Activated naive CD8-positive, alpha-beta T cell (primary cell): ENCODE data around the gene SLC50A1.
"Not testable (repeated sequence)": the region's sequence is repeated elsewhere in the genome, so short reads cannot be mapped to it uniquely, and the experiment has no call there.

Experiments used
- H3K27ac Mint-ChIP-seq: one replicate; pipeline ENCODE4 v1.8.0; 2021; ENCODE audit warnings: mixed read lengths
- H3K27me3 Mint-ChIP-seq: one replicate; pipeline ENCODE4 v1.8.0; 2021; ENCODE audit warnings: mixed read lengths
- H3K36me3 Mint-ChIP-seq: one replicate; pipeline ENCODE4 v1.8.0; 2021; ENCODE audit warnings: mixed read lengths
- H3K4me1 Mint-ChIP-seq: one replicate; pipeline ENCODE4 v1.8.0; 2021; ENCODE audit warnings: low read depth, mixed read lengths
- H3K4me3 Mint-ChIP-seq: one replicate; pipeline ENCODE4 v1.8.0; 2021; ENCODE audit warnings: mild to moderate bottlenecking, mixed read lengths
- H3K9me3 Mint-ChIP-seq: one replicate; pipeline ENCODE4 v1.8.0; 2021; ENCODE audit warnings: low read depth, mixed read lengths

SLC50A1 gene

DNA sequence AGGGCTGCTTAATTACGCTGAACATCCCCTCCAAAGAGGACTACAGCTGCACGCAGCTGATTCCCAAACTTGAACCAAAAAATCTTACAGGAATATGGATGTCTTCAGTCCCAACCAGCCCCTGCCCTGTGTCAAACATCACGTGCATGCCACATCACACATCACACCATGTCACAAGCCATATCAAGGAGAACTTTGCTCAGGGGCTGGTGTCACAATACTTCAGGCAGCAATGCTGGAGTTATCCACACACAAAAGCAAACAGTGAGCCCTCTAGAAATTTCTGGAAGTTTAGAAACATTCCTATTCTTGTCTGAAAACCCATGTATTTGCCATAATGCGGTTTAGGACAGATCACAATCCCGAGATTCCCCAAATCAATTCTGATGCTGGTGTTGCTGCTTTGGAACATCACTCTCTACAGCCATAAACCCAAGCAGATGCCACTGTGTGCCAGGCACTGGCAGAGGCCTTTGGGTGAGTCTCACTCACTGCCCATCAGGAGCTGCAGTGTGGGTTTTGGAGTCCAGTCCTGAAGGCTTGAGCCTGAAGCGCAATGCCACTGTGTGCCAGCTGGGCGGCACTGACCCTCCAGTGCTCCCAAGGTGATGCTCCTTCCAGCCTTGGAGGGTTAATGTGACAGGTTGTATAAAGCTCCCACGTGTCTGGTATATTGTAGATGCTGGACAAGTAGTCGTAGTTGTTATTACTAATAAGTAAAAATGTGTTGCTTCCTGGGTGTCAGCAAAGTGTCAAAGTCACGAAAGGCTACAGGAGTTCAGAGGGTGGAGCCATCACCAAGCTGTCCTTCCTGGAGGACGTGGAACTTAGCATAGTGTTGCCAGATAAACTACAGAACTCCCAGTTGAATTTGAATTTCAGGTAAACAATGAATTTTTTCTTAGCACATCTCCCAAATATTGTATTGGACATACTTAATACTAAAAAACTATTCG, 28.1 kb upstream of the SLC50A1 start:
- H3K4me1 Mint-ChIP-seq: no peaks in the 10 kb centered on the region
- no peaks in the 10 kb centered on the region for H3K9me3 Mint-ChIP-seq
- H3K36me3 Mint-ChIP-seq: no peaks in the 10 kb centered on the region
- no peaks in the 10 kb centered on the region for H3K27me3 Mint-ChIP-seq
- H3K4me3 Mint-ChIP-seq: no peak overlapping the region
- H3K27ac Mint-ChIP-seq: no peak overlapping the region

DNA sequence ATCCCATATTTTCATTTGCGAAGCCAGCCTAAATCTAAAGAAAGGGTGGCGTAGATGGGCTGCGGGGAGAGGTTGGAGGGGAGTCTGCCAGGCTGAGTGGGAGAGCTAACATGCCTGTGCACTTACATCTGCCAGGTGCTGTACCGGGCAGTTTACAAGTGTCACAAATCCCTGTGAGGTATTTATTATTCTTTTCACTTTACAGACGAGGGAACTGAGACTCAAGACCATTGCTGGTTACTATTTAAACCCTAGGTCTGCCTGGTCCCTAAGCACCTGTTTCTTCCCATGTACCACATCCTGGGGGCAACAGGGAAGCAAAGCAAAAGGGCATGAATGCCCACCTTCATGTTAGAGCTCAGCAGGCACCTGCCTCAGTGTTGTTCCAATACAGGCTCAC, 27.4 kb upstream of the SLC50A1 start:
- H3K27ac Mint-ChIP-seq: no peak overlapping the region
- H3K36me3 Mint-ChIP-seq: no peaks in the 10 kb centered on the region
- no peak overlapping the region for H3K4me3 Mint-ChIP-seq
- H3K9me3 Mint-ChIP-seq: no peaks in the 10 kb centered on the region
- no peaks in the 10 kb centered on the region for H3K27me3 Mint-ChIP-seq
- H3K4me1 Mint-ChIP-seq: no peaks in the 10 kb centered on the region

DNA sequence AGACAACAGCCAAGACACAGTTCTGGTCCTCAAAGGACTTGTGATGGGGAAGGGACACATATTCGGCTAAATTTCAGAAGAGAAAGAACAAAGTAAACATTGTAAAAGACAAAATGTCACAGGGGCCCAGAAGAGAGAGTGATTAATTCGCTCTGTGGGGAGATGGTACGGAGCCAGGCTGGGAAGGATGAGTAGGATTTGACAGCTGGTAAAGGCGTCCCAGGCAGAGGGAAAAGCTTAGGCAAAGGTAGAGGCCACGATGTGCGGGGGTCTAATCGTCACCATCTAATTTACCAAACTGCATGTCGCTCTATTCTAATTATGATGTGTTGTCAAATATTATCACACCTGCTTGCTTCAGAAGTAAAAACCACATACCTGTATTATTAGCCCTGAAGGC, 25.3 kb upstream of the SLC50A1 start:
- Mint-ChIP-seq H3K36me3 (no peaks in the 10 kb centered on the region), H3K4me3 (no peak overlapping the region), H3K9me3 (no peaks in the 10 kb centered on the region), H3K27me3 (no peaks in the 10 kb centered on the region), H3K27ac (no peak overlapping the region), H3K4me1 (no peaks in the 10 kb centered on the region)

DNA sequence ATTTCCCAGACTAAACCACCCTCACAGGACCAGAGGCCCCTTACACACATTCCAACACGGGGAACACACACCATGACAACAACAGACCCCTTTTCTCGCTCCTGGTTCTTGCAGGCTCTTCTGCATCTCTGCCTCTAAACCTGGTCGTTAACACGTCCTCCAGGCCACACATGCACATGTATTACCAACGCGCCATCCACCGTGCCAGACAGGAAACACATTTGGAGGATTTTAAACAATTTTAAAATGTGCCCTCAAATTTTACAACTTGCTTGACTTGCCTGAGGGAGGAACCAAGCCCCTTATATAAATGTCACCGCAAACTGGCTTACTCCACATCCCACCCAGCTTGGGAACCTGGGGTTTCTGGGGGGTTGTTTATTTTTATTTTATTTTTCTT, 24.8 kb upstream of the SLC50A1 start:
- H3K36me3 Mint-ChIP-seq: no peaks in the 10 kb centered on the region
- H3K9me3 Mint-ChIP-seq: no peaks in the 10 kb centered on the region
- no peak overlapping the region for H3K4me3 Mint-ChIP-seq
- no peaks in the 10 kb centered on the region for H3K27me3 Mint-ChIP-seq
- no peaks in the 10 kb centered on the region for H3K4me1 Mint-ChIP-seq
- no peak overlapping the region for H3K27ac Mint-ChIP-seq

DNA sequence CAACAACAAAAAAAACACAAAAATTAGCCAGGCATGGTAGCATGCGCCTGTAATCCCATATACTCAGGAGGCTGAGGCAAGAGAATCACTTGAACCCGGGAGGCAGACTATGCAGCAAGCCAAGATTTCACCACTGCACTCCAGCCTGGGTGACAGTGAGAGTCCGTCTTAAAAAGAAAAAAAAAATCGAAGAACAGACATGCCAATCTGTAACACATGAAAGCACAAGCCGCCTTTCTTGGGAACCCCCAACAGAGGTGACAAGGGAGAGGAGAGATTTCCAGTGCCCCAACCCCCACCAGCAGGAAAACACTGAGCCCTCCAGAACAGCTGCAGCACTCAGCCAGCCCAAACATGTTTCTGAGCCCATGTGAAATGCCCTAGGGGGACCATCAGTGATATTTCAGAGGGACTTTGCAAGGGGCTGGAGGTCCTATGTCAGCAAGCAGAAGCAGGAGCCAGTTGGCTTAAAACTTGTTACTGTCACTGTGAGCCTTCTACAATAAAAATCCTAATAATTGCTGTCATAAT, 22.1 kb upstream of the SLC50A1 start:
- Mint-ChIP-seq H3K9me3 (no peaks in the 10 kb centered on the region), H3K4me3 (no peak overlapping the region), H3K27ac (no peak overlapping the region), H3K27me3 (no peaks in the 10 kb centered on the region), H3K36me3 (no peaks in the 10 kb centered on the region), H3K4me1 (no peaks in the 10 kb centered on the region)

DNA sequence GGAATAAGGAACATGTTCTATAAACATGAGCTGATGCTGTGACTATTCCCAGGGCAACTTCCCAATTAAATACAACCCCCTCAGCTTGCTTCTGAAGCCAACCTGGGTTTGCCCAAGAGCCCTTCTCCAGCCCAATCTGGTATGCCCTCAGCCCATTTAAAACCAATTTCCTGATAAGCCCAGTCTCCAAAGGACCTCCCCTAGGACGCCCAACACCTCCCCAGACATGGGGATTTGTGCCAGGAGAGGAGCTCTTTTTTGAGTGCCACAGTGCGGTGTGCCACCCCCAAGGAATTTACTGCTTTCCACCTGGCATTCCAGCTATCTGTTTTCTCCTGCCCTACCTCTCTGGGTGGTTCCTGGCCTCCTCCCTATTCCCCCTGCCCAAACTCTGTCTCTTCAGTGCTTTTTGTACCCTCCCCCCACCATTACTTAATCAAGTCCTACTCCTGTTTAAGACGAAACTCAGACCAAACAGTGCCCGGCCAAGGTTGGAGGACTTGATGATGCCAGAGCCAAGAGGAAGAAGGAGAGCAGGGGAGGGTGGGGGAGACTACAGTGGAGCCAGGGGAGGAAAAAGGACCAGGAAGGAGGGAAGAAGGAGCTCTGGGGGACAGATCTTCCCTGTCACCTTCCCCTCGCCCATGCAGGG, 19.4 kb upstream of the SLC50A1 start:
- no peaks in the 10 kb centered on the region for H3K27me3 Mint-ChIP-seq
- no peaks in the 10 kb centered on the region for H3K4me1 Mint-ChIP-seq
- no peaks in the 10 kb centered on the region for H3K36me3 Mint-ChIP-seq
- H3K4me3 Mint-ChIP-seq: no peak overlapping the region
- H3K27ac Mint-ChIP-seq: no peak overlapping the region
- no peaks in the 10 kb centered on the region for H3K9me3 Mint-ChIP-seq

DNA sequence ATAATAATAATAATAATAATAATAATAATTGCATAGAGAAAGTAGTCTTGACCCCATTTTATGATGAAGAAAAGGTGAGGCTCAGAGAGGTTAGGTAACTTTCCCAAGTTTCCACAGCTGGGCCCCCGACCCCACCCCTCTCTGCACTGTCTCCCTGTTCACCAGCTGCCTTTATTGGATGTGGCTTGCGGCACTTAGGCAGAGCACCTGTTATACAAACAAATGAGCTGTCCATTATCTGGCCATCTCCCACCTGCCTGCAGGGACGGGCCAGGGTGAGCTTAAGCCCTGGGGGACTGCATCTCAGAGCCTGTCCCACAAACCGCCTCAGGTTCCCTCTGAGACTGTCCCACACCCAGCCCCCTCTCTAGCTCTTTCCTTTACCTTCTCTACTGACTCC, 18.0 kb upstream of the SLC50A1 start:
- Mint-ChIP-seq H3K27ac (no peak overlapping the region), H3K27me3 (no peaks in the 10 kb centered on the region)

DNA sequence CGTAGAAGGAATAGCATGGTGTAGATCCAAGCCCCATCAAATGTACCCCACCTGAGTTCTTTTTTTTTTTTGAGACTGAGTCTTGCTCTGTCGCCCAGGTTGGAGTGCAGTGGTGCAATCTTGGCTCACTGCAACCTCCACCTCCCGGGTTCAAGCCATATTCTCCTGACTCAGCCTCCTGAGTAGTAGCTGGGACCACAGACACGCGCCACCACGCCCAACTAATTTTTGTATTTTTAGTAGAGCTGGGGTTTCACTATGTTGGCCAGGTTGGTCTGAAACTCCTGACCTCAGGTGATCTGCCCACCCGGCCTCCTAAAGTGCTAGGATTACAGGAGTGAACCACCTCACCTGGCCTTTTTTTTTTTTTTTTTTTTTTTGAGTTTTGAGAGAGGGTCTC, 17.6 kb upstream of the SLC50A1 start:
- not testable (repeated sequence) for H3K9me3 Mint-ChIP-seq, H3K4me1 Mint-ChIP-seq, H3K27me3 Mint-ChIP-seq, H3K27ac Mint-ChIP-seq, H3K36me3 Mint-ChIP-seq, H3K4me3 Mint-ChIP-seq

More for the DNA sequence above, 18.0 kb upstream of the SLC50A1 start:
- H3K4me1 Mint-ChIP-seq: no peaks in the 10 kb centered on the region
- H3K36me3 Mint-ChIP-seq: no peaks in the 10 kb centered on the region
- H3K9me3 Mint-ChIP-seq: no peaks in the 10 kb centered on the region
- H3K4me3 Mint-ChIP-seq: no peak overlapping the region

DNA sequence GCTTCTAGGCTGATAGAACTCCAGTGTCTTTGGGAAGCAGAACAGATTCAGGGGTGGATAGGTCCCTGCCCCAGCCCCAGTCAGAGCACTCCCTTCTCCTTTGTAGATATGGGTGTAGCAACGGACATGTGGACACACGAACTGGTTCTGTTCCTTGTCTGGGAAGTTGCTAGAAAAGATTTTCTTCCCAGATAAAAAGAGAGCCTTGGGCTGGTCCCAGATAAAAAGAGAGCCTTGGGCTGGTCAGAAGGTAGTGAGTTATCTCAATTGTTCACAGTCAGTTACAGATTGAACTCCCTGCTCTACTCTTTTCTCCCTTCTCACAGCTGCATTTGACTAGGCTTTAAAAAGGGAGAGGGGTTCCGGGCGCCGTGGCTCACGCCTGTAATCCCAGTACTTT, 15.4 kb upstream of the SLC50A1 start:
- Mint-ChIP-seq H3K27ac (no peak overlapping the region), H3K9me3 (no peaks in the 10 kb centered on the region), H3K27me3 (no peaks in the 10 kb centered on the region), H3K4me3 (no peak overlapping the region), H3K36me3 (no peaks in the 10 kb centered on the region), H3K4me1 (no peaks in the 10 kb centered on the region)

DNA sequence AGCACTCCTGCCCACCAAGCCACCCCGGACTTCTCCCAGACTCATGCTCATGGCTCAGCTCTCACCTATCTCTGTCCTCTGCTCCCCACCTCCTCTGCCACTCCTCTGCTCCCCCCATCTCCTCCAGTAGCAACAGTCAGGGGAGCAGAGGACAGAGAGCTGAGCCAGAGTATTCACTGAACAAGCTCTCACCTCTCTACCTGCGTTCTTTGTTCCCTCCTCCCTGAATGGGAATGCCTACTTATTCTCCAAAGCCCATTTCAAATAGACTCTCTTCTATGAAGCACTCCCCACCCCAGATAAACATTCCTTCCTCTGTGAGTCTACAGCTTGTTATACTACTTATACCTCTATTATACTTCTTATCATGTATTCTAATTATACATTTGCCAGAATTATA, 14.4 kb upstream of the SLC50A1 start:
- Mint-ChIP-seq H3K9me3 (no peaks in the 10 kb centered on the region), H3K27ac (no peak overlapping the region), H3K27me3 (no peaks in the 10 kb centered on the region), H3K4me1 (peaks cover 2% of the 10 kb centered on the region), H3K36me3 (no peaks in the 10 kb centered on the region), H3K4me3 (no peak overlapping the region)

DNA sequence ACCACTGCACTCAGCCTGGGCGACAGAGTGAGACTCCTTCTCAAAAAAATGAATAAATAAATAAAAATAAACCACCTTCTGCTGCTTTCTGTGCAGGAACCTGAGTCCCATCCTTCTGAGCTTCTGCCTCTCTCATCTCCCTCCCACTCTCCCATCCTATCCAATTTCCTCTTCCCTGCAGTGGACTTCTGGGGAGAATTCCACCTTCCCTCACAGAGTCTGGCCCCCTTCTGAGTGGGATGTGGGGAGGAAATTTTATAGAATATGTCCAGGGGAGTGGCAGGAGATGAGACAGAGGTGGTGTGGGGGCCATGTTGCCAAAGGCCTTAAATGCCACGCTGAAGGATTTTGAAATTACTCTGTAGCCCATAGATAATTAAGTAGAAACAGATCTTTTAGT, 13.3 kb upstream of the SLC50A1 start:
- Mint-ChIP-seq H3K4me3 (no peak overlapping the region), H3K27me3 (no peaks in the 10 kb centered on the region), H3K27ac (no peak overlapping the region), H3K36me3 (no peaks in the 10 kb centered on the region), H3K4me1 (peaks cover 8% of the 10 kb centered on the region), H3K9me3 (no peaks in the 10 kb centered on the region)

DNA sequence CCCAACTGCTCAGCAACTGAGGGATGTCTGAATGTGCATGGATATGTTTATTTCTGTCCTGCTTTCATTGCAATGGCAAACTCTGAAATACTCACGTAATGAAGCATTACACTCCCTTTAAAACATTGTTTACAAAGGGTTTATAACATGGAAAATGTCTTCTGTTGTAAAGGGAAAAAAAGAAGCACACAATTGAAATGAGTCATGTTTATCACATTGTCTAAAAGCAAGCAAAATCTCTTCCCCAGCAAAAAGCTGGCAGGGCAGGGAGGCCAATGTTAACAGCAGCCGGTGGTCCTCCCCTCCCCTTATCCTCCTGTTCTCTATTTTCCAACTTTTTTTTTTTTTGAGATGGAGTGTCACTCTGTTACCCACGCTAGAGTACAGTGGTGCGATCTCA, 11.9 kb upstream of the SLC50A1 start:
- peaks cover 18% of the 10 kb centered on the region for H3K4me1 Mint-ChIP-seq
- no peaks in the 10 kb centered on the region for H3K27me3 Mint-ChIP-seq
- H3K4me3 Mint-ChIP-seq: no peak overlapping the region
- no peaks in the 10 kb centered on the region for H3K9me3 Mint-ChIP-seq
- H3K27ac Mint-ChIP-seq: no peak overlapping the region
- no peaks in the 10 kb centered on the region for H3K36me3 Mint-ChIP-seq

DNA sequence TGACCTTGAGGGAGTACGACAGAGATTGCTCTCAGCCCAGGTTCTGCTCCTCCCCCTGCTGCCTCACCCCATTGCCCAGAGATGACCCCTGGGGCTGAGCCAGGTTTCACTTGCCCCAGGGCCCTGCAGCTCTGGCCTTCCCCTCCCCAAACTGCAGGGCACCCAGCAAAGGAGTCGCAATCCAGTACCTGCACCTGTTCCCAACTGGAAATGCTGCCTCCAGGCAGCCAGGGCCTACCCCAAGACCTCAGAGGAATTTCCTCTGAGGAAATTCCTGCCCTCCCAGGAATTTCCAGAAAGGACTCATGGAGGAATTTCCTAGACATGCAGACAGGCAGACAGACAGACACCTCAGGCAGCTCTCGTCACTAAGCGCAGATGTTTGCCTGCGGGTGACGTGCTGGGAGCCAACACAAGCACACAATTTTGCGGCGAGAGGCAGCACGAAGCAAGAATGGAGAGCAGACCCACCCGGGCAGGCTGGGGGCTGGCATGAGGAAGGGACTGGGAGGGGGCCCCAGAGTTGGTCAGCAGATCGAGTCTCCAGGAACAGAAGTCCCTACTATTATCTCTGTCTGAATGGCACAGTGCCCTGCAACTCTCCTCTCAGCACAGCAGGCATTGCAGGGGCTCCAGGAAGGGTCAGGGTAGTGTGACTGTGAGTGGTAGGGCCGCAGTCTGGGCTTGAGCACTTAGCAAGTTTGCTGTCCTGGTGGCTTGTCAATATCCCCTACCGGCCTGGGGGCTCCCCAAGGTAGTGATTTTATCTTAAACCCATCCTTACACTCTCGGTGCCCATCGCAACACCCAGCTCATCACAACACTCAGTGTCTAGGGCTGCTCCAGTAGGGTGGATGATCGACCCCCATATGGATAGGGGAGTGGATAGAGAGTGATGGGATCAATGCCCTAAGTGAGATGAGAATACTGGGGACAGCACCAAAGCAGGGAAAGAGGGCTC, 10.9 kb upstream of the SLC50A1 start:
- H3K4me3 Mint-ChIP-seq: no peak overlapping the region

DNA sequence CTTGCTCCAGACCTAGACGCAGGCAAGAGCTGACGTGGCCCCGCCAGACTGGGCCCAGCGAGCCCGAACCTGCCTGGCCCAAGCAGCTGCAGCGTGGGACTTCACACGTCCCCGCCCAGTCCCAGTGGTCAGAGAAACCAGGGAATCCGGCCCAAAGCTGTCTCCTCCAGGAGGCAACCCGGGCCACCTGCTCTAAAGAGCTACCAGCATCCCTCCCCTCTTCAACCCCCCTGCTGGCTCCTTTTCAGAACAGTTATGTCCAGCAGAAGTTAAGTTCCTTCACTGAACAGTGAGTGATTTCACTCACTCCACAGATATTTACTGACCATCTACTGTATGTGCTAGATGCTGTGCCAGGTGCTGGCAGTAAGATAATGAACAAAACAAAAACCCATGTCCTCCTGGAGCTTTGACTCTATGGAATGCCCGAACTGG, 10.1 kb upstream of the SLC50A1 start:
- Mint-ChIP-seq H3K27ac (no peak overlapping the region), H3K4me3 (peak overlapping the region; percentile 51), H3K36me3 (no peaks in the 10 kb centered on the region), H3K27me3 (no peaks in the 10 kb centered on the region), H3K9me3 (no peaks in the 10 kb centered on the region), H3K4me1 (peaks cover 31% of the 10 kb centered on the region)

More for the DNA sequence above, 10.9 kb upstream of the SLC50A1 start:
- no peaks in the 10 kb centered on the region for H3K27me3 Mint-ChIP-seq
- no peaks in the 10 kb centered on the region for H3K36me3 Mint-ChIP-seq
- H3K9me3 Mint-ChIP-seq: no peaks in the 10 kb centered on the region
- H3K4me1 Mint-ChIP-seq: peaks cover 27% of the 10 kb centered on the region
- no peak overlapping the region for H3K27ac Mint-ChIP-seq
